Ovary (tissue), 9 donors: Measurements from ENCODE around the gene HS3ST4. TPM values are rescaled to one million over a fixed set of nuclear protein-coding genes. Genes with fewer than 3 reads are reported as not detected.

ENCODE experiments used
- DNase-seq, 5 donors: peaks; one replicate each; pipeline ENCODE4 v3.0.0-alpha.2; 2019 to 2020
- H3K27ac ChIP-seq, 2 donors: fragments of 200-600 bp; one replicate each; pipeline versions ENCODE4 v1.5.1 to v1.8.0; 2019 to 2022
- H3K27me3 ChIP-seq: fragments of 200-600 bp; one replicate; pipeline ENCODE4 v1.8.0; 2022
- H3K36me3 ChIP-seq: fragments of 200-600 bp; sonication (generic); one replicate; pipeline ENCODE4 v1.5.1; 2019
- H3K4me1 ChIP-seq: one replicate; pipeline ENCODE4 v1.8.1; 2013; ENCODE audit warnings: mild to moderate bottlenecking, moderate library complexity; ENCODE audit not compliant: insufficient read depth
- H3K4me3 ChIP-seq: fragments of 200-600 bp; sonication (generic); one replicate; pipeline ENCODE4 v1.5.1; 2017
- H3K9me3 ChIP-seq, 2 donors: fragments of 200-600 bp in 1 of 2; sonication (generic) in 1 of 2; one replicate each; pipeline versions ENCODE4 v1.5.1 to v1.8.1; 2013 to 2019; ENCODE audit warnings: mild to moderate bottlenecking in 1 of 2, moderate library complexity in 1 of 2
- EP300 ChIP-seq: sonication (generic); formaldehyde crosslinking; IDR thresholded peaks from one replicate; pipeline ENCODE4 v1.6.1; 2017; ENCODE audit warnings: antibody characterized with exemption
- POLR2A ChIP-seq: fragments of 450-650 bp; IDR thresholded peaks from one replicate; pipeline ENCODE4 v1.6.1; 2017; ENCODE audit warnings: antibody characterized with exemption, mild to moderate bottlenecking, moderate library complexity
- WGBS, 3 donors: extraction: QIAGEN DNeasy Blood & Tissue Kit in 1 of 3; methylation state at CpG; one replicate each; pipeline versions ENCODE4 v1.1.5 to v1.1.7; 2013 to 2017; 5-methylcytosine and 5-hydroxymethylcytosine counted together
- intact Hi-C, 4 donors: fragments of 100-400 bp; cut with DNase I; formaldehyde crosslinking; loops; one replicate each; pipeline versions ENCODE4 v1.11.0 to v1.15.1; 2022 to 2023
- polyA plus RNA-seq, 2 donors: library from polyadenylated mRNA; stranded (reverse); fragments of 200-250 nt in 1 of 2; fragments of 350-450 nt in 1 of 2; fragmentation: Illumina TruSeq in 1 of 2; extraction: RNeasy Lipid Tissue Mini Kit (QIAGEN cat#74804) in 1 of 2; gene quantifications; one replicate each; pipeline ENCODE4 v1.2.3, GENCODE V29; 2013 to 2014
- total RNA-seq, 7 donors: library from RNA; depleted of rRNA in 2 of 7; stranded (reverse); fragments of >200 nt in 2 of 7; fragmentation: NEBNext Ultra II Directional in 3 of 7; extraction: Animal tissue kit (Norgen Biotek cat#: 25700) in 3 of 7; gene quantifications; one replicate each; pipeline versions ENCODE4 v1.1.0 to v1.2.4, GENCODE V29; 2016 to 2023
- TF ChIP-seq, protein P1 (sequence below), 3 donors: fragments of 450-650 bp in 2 of 3; fragments of 200-600 bp in 1 of 3; IDR thresholded peaks; one replicate each; pipeline versions ENCODE4 v1.5.1 to v1.8.0; 2016 to 2022; ENCODE audit warnings: antibody characterized with exemption in 3 of 3, mild to moderate bottlenecking in 1 of 3
- donor health status: DM: no; HTN: no; CAD: no; lungs with moderate emphysema.
- donor health status: DM: no; HTN: no; CAD: no.
- donor health status: Bipolar disorder and iron deficiency.
- donor health status: DM: yes; HTN: yes; CAD: no.
- donor health status: DM: no; HTN: no; CAD: no.
- donor health status: DM: yes; HTN: yes; CAD: no.

The HS3ST4 gene
- total and polyA plus RNA-seq, 9 donors = 0.10 to 0.34 TPM; not detected in 7

DNA sequence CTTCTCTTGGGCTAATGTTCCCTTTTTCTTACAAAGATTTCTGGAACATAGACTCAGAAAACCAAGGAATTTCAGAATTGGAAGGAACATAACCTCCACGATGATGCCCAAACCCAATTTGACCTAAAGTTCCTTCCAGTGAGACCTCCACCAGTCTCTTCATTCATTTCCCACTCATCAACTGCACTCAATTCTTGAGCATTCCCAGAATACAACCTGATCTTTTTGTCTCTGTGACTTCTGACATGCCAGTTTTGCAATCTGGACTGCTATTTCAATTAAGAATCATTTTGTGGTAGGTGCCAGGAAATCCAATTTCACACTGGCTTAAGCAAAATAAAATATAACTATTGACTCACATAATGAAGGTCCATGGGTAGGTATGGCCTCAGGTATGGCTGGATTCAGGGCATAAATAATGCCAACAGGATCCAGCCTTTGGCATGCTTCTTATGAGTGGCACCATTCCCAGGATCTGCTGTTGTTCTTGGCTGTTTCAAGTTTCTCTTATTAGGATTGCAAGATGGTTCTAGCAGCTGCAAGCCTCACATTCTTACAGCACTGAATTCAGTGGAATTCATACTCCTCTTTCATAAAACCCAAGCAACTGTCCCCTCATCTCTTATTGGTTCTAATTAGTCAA is 184.3 kb downstream of the HS3ST4 start:
- H3K27me3 ChIP-seq = no peaks in the 10 kb centered on the region
- no peaks in the 10 kb centered on the region for H3K36me3 ChIP-seq
- TF ChIP-seq POLR2A (no peak), EP300 (no peak)
- TF ChIP-seq, protein P1, sequence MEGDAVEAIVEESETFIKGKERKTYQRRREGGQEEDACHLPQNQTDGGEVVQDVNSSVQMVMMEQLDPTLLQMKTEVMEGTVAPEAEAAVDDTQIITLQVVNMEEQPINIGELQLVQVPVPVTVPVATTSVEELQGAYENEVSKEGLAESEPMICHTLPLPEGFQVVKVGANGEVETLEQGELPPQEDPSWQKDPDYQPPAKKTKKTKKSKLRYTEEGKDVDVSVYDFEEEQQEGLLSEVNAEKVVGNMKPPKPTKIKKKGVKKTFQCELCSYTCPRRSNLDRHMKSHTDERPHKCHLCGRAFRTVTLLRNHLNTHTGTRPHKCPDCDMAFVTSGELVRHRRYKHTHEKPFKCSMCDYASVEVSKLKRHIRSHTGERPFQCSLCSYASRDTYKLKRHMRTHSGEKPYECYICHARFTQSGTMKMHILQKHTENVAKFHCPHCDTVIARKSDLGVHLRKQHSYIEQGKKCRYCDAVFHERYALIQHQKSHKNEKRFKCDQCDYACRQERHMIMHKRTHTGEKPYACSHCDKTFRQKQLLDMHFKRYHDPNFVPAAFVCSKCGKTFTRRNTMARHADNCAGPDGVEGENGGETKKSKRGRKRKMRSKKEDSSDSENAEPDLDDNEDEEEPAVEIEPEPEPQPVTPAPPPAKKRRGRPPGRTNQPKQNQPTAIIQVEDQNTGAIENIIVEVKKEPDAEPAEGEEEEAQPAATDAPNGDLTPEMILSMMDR (IDR thresholded peaks at IDR 0.05) = no peak
- H3K4me1 ChIP-seq = no peaks in the 10 kb centered on the region
- no peaks in the 10 kb centered on the region for H3K9me3 ChIP-seq
- DNase-seq = no peak
- 87 to 94% (median 88%) methylated on average over 1 of the region's 1 CpG for WGBS, 3 donors
- H3K27ac ChIP-seq = no peak overlapping the region
- H3K4me3 ChIP-seq = no peak overlapping the region
- intact Hi-C loops = no loop called here

DNA sequence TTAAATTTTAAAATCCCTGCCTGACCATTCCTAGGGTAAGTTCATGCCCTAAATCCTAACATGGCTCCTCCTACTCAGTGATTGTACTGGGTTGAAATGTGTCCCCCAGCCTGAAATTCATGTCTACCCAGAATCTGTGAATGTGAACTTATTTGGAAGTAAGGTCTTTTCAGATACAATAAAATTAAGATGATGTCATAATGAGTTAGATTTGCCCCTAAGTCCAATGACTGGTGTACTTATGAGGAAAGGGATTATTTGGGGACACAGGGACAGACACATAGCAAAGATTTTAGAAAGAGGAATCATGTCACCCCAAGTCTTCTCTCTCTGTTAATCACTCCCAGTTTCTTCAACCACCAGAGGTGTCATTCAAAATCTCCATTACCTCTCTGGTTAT is 185.3 kb downstream of the HS3ST4 start:
- intact Hi-C loops = no loop called here
- Histone ChIP-seq H3K9me3 (no peaks in the 10 kb centered on the region), H3K4me1 (no peaks in the 10 kb centered on the region), H3K36me3 (no peaks in the 10 kb centered on the region), H3K4me3 (no peak overlapping the region), H3K27ac (no peak overlapping the region), H3K27me3 (no peaks in the 10 kb centered on the region)
- no peak for DNase-seq
- no peak for TF ChIP-seq POLR2A
- TF ChIP-seq EP300 = no peak
- TF ChIP-seq, protein P1 (IDR thresholded peaks at IDR 0.05) = no peak

GRCh38 chr16:25886598-25886997 is 194.8 kb downstream of the HS3ST4 start:
- Histone ChIP-seq H3K27ac (no peak overlapping the region), H3K4me3 (no peak overlapping the region), H3K9me3 (no peaks in the 10 kb centered on the region), H3K27me3 (no peaks in the 10 kb centered on the region), H3K36me3 (no peaks in the 10 kb centered on the region), H3K4me1 (no peaks in the 10 kb centered on the region)
- WGBS, 3 donors = 68 to 78% (median 73%) methylated on average over 4 of the region's 4 CpGs
- no peak for DNase-seq
- intact Hi-C loops = no loop called here
- TF ChIP-seq EP300 = no peak

DNA sequence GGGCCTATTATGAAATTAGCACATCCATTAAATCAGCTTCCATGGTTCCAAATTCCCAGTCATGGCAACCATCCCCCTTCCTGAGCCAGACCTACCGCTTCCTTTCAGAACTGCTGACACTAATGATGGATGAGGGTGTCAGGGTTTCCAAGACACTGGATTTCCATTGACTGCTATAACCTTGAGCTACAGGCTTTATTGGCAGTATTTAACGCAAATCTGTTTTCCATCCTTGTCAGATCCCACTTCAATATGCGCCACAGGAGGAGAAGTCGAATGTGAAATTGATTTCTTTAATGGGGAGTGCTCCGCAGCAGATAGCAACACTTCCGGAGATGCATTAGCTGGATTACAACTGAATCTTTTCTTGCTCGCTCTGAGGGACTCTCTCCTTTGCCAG is 197.1 kb downstream of the HS3ST4 start:
- 70 to 74% (median 71%) methylated on average over 7 of the region's 7 CpGs for WGBS, 3 donors
- Histone ChIP-seq H3K4me3 (no peak overlapping the region), H3K4me1 (no peaks in the 10 kb centered on the region), H3K27me3 (no peaks in the 10 kb centered on the region), H3K36me3 (no peaks in the 10 kb centered on the region), H3K9me3 (no peaks in the 10 kb centered on the region), H3K27ac (no peak overlapping the region)
- DNase-seq = no peak
- TF ChIP-seq POLR2A = no peak
- TF ChIP-seq, protein P1 (IDR thresholded peaks at IDR 0.05) = no peak
- no peak for TF ChIP-seq EP300
- intact Hi-C loops = no loop called here

DNA sequence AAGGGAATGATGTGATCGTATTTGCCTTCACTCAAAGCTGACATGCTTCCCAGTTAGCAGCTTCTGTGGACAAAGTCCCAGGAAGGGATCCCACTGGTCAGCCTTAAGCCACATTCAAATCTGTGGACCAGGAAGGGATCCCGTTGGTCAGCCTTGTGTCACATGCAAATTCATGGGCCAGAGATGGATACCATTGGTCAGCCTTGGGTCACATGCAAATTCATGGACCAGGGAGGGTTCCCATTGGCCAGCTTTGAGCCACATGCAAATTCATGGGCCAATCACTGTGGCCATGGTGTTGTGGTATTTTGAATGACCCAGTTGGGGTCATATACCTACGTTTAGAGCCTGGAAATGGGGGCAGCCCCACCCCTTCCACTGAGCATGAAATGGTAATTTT is 201.6 kb downstream of the HS3ST4 start:
- H3K9me3 ChIP-seq = no peaks in the 10 kb centered on the region
- WGBS, 3 donors = 50 to 53% (median 52%) methylated on average over 3 of the region's 3 CpGs
- intact Hi-C loops = no loop called here
- H3K27me3 ChIP-seq = no peaks in the 10 kb centered on the region
- TF ChIP-seq EP300 = no peak
- H3K4me1 ChIP-seq = no peaks in the 10 kb centered on the region
- H3K4me3 ChIP-seq = no peak overlapping the region
- no peak for DNase-seq
- H3K27ac ChIP-seq = no peak overlapping the region
- H3K36me3 ChIP-seq = no peaks in the 10 kb centered on the region
